ENCODE results near the gene ARL15. TPM values are rescaled to one million over a fixed set of nuclear protein-coding genes. Genes with fewer than 3 reads are reported as not detected.
A peak's percentile ranks its signal among the peaks of the same experiment; 100 is the strongest.

Gene ARL15
- total and polyA plus RNA-seq, 9 of the 15 experiments (the other 6 are each of a cell fraction or from before 2014, with no cell fraction given) = 18.5 to 80.4 (median 57.0) TPM

DNA sequence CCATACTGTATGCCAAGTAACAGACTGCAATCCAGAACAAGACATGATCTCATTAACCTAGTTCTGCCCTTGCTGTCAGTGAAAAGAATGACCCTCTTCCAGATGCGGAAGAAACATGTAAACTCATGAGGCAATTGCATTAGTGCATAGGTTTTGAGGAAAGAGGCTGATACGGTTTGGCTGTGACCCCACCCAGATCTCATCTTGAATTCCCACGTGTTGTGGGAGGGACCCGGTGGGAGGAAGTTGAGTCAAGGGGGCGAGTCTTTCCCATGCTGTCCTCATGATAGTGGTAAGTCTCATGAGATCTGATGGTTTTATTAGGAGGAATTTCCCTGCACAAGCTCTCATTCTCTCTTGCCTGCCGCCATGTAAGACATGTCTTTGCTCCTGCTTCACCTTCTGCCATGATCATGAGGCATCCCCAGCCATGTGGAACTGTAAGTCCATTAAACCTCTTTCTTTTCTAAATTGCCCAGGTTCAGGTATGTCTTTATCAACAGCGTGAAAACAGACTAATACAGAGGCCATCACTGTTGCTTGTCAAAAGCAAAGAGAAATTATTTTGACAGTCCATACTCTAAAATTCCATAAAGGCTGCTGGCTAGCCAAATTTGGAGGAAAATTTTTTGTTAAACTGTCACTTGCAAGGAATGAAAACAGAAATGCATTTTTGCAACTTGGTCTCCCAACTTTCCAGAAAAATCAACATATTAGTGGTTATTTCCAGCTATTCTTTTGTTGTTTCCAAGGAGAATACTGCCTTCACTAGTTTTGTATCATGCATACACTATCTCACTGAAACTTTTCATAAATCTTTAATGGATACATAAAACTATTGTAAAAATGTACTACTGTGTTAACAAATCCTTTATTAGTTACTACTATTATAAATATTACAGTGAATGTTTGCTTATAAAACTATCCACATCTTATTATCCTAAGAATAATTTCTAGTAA lies 3.2 kb upstream of the ARL15 start (continued):
- TF ChIP-seq, protein P1, sequence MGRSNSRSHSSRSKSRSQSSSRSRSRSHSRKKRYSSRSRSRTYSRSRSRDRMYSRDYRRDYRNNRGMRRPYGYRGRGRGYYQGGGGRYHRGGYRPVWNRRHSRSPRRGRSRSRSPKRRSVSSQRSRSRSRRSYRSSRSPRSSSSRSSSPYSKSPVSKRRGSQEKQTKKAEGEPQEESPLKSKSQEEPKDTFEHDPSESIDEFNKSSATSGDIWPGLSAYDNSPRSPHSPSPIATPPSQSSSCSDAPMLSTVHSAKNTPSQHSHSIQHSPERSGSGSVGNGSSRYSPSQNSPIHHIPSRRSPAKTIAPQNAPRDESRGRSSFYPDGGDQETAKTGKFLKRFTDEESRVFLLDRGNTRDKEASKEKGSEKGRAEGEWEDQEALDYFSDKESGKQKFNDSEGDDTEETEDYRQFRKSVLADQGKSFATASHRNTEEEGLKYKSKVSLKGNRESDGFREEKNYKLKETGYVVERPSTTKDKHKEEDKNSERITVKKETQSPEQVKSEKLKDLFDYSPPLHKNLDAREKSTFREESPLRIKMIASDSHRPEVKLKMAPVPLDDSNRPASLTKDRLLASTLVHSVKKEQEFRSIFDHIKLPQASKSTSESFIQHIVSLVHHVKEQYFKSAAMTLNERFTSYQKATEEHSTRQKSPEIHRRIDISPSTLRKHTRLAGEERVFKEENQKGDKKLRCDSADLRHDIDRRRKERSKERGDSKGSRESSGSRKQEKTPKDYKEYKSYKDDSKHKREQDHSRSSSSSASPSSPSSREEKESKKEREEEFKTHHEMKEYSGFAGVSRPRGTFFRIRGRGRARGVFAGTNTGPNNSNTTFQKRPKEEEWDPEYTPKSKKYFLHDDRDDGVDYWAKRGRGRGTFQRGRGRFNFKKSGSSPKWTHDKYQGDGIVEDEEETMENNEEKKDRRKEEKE (IDR thresholded peaks at IDR 0.05; ENCODE audit: borderline replicate concordance in 1 of 2, control insufficient read depth in 1 of 2, low read depth in 2 of 2, low read length in 1 of 2) = no peak
- TF ChIP-seq, protein P2, sequence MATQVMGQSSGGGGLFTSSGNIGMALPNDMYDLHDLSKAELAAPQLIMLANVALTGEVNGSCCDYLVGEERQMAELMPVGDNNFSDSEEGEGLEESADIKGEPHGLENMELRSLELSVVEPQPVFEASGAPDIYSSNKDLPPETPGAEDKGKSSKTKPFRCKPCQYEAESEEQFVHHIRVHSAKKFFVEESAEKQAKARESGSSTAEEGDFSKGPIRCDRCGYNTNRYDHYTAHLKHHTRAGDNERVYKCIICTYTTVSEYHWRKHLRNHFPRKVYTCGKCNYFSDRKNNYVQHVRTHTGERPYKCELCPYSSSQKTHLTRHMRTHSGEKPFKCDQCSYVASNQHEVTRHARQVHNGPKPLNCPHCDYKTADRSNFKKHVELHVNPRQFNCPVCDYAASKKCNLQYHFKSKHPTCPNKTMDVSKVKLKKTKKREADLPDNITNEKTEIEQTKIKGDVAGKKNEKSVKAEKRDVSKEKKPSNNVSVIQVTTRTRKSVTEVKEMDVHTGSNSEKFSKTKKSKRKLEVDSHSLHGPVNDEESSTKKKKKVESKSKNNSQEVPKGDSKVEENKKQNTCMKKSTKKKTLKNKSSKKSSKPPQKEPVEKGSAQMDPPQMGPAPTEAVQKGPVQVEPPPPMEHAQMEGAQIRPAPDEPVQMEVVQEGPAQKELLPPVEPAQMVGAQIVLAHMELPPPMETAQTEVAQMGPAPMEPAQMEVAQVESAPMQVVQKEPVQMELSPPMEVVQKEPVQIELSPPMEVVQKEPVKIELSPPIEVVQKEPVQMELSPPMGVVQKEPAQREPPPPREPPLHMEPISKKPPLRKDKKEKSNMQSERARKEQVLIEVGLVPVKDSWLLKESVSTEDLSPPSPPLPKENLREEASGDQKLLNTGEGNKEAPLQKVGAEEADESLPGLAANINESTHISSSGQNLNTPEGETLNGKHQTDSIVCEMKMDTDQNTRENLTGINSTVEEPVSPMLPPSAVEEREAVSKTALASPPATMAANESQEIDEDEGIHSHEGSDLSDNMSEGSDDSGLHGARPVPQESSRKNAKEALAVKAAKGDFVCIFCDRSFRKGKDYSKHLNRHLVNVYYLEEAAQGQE (IDR thresholded peaks at IDR 0.05; ENCODE audit: borderline replicate concordance) = peak; percentile 24; the same call in 1 of the 2 replicates
- TF ChIP-seq, protein P2 (CRISPR knock-in tag; IDR thresholded peaks at IDR 0.05; ENCODE audit: low read depth) = no peak
- no peak for TF ChIP-seq ZNF263 (CRISPR knock-in tag; IDR thresholded peaks at IDR 0.05; ENCODE audit: borderline replicate concordance)
- TF ChIP-seq TBP (optimal IDR thresholded peaks at IDR 0.05; ENCODE audit: low read depth, low read length) = peak; percentile 61
- peak; percentile 68 for TF ChIP-seq SPI1 (IDR thresholded peaks at IDR 0.05; ENCODE audit: borderline replicate concordance, low read depth, low read length)
- TF ChIP-seq, protein P3, sequence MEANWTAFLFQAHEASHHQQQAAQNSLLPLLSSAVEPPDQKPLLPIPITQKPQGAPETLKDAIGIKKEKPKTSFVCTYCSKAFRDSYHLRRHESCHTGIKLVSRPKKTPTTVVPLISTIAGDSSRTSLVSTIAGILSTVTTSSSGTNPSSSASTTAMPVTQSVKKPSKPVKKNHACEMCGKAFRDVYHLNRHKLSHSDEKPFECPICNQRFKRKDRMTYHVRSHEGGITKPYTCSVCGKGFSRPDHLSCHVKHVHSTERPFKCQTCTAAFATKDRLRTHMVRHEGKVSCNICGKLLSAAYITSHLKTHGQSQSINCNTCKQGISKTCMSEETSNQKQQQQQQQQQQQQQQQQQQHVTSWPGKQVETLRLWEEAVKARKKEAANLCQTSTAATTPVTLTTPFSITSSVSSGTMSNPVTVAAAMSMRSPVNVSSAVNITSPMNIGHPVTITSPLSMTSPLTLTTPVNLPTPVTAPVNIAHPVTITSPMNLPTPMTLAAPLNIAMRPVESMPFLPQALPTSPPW (CRISPR knock-in tag; IDR thresholded peaks at IDR 0.05) = no peak
- TF ChIP-seq, protein P4, sequence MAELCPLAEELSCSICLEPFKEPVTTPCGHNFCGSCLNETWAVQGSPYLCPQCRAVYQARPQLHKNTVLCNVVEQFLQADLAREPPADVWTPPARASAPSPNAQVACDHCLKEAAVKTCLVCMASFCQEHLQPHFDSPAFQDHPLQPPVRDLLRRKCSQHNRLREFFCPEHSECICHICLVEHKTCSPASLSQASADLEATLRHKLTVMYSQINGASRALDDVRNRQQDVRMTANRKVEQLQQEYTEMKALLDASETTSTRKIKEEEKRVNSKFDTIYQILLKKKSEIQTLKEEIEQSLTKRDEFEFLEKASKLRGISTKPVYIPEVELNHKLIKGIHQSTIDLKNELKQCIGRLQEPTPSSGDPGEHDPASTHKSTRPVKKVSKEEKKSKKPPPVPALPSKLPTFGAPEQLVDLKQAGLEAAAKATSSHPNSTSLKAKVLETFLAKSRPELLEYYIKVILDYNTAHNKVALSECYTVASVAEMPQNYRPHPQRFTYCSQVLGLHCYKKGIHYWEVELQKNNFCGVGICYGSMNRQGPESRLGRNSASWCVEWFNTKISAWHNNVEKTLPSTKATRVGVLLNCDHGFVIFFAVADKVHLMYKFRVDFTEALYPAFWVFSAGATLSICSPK (IDR thresholded peaks at IDR 0.05; ENCODE audit: borderline replicate concordance) = no peak
- TF ChIP-seq NCOA4 (IDR thresholded peaks at IDR 0.05; ENCODE audit: partially characterized antibody) = no peak
- TF ChIP-seq TAF7 (tag; IDR thresholded peaks at IDR 0.05) = peak; percentile 55; the same call in 1 of the 2 replicates
- TF ChIP-seq SMARCB1 (IDR thresholded peaks at IDR 0.05; ENCODE audit: insufficient read length, low read depth) = no peak

Measured in K562 (cell line).